Mammary epithelial cell (primary cell): ENCODE results near the gene PTPRT.

Experiments used
- CTCF ChIP-seq, 2 donors: IDR thresholded peaks in 1 of 2; conservative IDR thresholded peaks in 1 of 2; 2 replicates each; pipeline ENCODE4 v1.5.1; 2011 to 2012; ENCODE audit warnings: inconsistent platforms in 2 of 2, low read length in 2 of 2, mild to moderate bottlenecking in 2 of 2, control low read depth in 1 of 2, low read depth in 1 of 2; ENCODE audit not compliant: insufficient read depth in 1 of 2; ENCODE audit errors: extremely low read depth in 1 of 2
- EZH2 ChIP-seq: IDR thresholded peaks from 2 replicates; pipeline ENCODE4 v1.6.1; 2012; ENCODE audit warnings: low read length, inconsistent platforms, borderline replicate concordance

- no peak for TF ChIP-seq EZH2
- TF ChIP-seq CTCF (conservative IDR thresholded peaks at IDR 0.05 in 1 of 2, IDR thresholded peaks at IDR 0.05 in 1 of 2; ENCODE audit: extremely low read depth in 1 of 2, insufficient read depth in 1 of 2, low read depth in 1 of 2, low read length in 2 of 2) = no peak
These were observed 123.6 kb downstream of the PTPRT start for GRCh38 chr20:43066125-43066524.
